Right lobe of liver (tissue), 4 donors: Measurements from ENCODE around the gene RPP25L.

Experiments used
- POLR2A ChIP-seq: fragments of 450-650 bp; IDR thresholded peaks from one replicate; pipeline ENCODE4 v1.6.1; 2017; ENCODE audit warnings: antibody characterized with exemption, mild to moderate bottlenecking
- TF ChIP-seq, protein P1 (sequence below), 4 donors: fragments of 200-600 bp in 3 of 4; fragments of 450-650 bp in 1 of 4; IDR thresholded peaks; one replicate each; pipeline versions ENCODE4 v1.5.1 to v1.8.0; 2016 to 2022; ENCODE audit warnings: antibody characterized with exemption in 4 of 4, mild to moderate bottlenecking in 2 of 4
- donor health status: DM: no; HTN: no; CAD: no.
- donor health status: DM: no; HTN: no; CAD: no.
- donor health status: DM: no; HTN: yes; CAD: no.

DNA sequence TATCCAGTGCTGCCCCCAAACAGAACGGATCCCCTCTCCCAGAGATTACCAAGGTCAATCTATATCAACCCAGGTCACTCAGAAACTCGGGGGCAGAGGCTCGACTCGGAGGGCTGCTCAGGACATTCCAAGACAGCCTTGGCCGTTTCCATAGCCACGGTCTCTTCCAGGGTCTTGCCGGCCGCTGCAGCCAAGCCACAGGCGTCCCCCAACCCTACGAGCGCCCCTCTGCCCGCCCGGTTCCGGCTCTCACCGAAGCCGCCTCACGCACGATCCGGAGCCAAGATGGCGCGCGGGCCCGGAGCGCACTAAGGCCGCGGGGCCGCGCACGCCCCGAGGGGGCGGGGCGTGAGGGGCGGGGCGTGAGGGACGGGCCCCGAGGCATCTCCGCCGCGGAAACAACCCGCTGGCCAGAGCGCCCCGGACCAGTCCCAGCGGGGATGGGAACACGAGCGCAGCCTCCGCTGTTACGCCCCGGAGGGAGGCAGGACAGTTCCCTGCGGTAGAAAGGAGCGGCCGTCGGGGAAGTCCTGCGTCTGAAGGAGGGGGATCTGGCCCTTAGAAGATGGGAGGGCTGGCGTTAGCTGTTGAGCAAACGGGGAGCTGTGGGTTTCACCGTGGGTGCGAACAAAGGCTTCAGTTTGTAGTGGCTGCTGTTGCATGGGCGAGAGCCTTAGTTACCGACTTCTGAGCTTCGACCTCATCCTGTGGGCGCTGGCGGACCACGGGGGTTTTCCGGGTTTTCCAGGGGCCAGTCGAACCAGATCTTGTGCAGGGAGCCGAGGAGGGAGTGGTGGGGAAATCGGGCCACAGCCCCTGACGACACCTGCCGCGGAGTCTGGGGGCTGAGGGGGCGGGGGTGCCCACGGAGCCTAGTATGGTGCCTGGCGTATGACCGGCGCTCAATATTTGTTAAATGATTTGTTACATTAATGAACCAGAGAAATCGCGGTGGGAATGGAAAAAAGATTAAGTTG is at the start of gene RPP25L:
- TF ChIP-seq, protein P1, sequence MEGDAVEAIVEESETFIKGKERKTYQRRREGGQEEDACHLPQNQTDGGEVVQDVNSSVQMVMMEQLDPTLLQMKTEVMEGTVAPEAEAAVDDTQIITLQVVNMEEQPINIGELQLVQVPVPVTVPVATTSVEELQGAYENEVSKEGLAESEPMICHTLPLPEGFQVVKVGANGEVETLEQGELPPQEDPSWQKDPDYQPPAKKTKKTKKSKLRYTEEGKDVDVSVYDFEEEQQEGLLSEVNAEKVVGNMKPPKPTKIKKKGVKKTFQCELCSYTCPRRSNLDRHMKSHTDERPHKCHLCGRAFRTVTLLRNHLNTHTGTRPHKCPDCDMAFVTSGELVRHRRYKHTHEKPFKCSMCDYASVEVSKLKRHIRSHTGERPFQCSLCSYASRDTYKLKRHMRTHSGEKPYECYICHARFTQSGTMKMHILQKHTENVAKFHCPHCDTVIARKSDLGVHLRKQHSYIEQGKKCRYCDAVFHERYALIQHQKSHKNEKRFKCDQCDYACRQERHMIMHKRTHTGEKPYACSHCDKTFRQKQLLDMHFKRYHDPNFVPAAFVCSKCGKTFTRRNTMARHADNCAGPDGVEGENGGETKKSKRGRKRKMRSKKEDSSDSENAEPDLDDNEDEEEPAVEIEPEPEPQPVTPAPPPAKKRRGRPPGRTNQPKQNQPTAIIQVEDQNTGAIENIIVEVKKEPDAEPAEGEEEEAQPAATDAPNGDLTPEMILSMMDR (IDR thresholded peaks at IDR 0.05): no peak
- peak; percentile 93 for TF ChIP-seq POLR2A
